Activated naive CD4-positive, alpha-beta T cell (primary cell): ENCODE results near the gene CEP70.
"Not testable (repeated sequence)": the region's sequence is repeated elsewhere in the genome, so short reads cannot be mapped to it uniquely, and the experiment has no call there.

Source experiments
- DNase-seq, 4 experiments: peaks; one replicate each; lab custom pipeline; 2025; lab: John Stamatoyannopoulos, UW

CEP70 gene

GRCh38 chr3:138593488-138594149, 441 bp downstream of the CEP70 start:
- no peak for DNase-seq

DNA sequence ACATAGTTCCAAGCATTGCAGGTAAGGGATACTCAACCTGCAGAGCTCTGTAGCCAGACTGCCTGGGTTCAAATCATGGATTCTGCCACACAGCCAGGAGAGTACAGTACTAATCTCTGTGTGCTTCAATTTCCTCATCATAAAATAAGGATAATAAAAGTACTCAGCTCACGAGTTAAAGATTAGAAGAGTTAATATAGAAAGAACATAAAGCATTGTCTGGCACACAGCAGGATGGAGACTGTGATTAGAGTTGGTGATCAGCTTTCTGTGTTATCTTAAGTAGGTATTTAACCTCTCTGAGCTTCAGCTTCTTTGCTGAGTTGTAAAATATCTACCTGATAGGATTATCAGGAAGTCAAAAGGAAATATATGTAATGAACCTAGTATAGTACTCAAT, 2.7 kb downstream of the CEP70 start:
- DNase-seq = no peak

GRCh38 chr3:138588445-138588844, 5.6 kb downstream of the CEP70 start:
- no peak for DNase-seq

DNA sequence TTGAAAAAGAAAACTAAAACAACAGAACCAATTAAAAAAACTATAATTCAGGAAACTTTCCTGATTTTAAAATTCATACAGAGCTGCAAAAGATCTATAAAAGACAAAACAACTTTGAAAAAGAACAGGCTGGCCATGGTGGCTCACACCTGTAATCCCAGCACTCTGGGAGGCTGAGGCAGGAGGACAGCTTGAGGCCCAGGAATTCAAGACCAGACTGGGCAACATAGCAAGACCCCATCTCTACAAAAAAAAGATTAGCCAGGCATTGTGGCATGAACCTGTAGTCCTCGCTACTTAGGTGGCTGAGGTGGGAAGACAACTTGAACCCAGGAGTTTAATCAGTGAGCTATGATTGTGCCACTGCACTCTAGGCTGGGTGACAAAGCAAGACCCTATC, 6.7 kb downstream of the CEP70 start:
- no peak for DNase-seq

DNA sequence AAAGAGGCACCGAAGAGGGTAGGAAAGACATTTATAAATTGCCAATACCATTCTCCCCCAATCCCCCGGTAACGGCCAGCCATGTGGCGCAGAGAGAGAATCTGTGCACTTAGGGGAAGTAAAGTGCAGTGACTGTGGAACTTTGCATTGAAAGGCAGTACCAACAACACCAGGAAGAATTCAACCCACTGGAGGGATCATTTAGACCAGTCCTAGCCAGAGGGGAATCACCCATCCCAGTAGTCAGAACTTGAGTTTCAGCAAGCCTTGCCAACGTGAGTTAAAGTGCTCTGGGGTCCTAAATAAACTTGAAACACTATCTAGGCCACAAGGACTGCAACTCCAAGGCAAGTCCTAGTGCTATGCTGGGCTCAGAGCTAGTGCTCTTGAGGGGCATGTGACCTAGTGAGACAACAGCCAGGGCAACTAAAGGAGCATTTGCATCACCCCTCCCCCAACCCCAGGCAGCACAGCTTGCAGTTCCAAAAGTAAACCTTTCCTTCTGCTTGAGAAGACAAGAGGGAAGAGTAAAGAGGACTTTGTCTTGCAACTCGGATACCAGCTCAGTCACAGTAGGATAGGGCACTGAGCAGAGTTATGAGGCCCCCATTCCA, 15.0 kb downstream of the CEP70 start:
- no peak for DNase-seq

- no peak for DNase-seq
Measured at GRCh38 chr3:138578141-138578540, 15.9 kb downstream of the CEP70 start.

DNA sequence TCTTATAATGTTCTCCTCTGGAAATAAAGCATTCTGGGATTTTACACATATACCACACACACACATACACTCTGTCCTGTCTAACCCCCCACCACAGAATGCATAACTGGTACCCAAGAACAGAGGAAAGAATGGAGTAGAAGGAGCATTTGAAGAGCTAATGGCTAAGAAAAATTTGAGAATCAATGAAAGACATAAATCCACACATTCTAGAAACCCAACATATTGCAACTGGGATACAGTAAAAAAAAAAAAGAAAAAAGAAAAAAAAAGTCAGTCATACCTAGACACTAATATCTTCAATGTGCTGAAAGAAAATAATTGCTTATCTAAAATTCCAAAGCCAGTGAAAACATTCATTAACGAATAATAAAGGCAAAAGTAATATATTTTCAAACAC, 20.9 kb downstream of the CEP70 start:
- DNase-seq = no peak

DNA sequence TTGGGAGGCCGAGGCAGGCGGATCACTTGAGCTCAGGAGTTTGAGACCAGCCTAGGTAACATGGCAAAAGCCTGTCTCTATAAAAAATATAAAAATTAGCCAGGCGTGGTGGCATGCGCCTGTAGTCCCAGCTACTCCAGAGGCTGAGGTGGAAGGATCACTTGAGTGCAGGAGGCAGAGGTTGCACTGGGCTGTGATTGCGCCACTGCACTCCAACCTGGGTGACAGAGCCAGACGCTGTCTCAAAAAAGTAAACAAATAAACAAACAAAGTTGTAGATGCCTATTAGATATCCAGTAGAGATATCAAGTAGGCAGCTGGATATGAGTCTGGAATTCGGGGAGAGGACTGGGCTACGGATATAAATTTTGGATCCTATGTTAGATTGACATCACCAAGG, 24.4 kb downstream of the CEP70 start:
- not testable (repeated sequence) for DNase-seq

DNA sequence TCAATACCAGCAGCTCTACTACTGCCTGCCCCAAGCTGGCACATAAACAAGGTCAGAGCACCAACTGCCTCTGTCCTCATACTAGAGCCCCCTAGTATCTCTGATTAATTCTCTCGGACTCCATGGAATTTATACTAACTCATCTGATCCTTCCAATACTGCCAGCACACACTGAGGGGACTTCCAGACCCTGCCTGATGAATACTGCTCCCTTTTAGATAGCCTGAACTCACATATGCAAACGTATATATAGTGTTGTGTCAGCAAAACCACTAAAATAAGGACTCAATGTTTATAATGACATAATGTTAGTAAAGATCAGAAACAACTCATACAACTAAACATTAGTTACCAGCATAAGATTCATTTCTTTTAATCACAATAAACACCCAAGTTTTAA, 25.0 kb downstream of the CEP70 start:
- DNase-seq = no peak

GRCh38 chr3:138567403-138567802, 26.7 kb downstream of the CEP70 start:
- DNase-seq = no peak

GRCh38 chr3:138566293-138566692, 27.8 kb downstream of the CEP70 start:
- DNase-seq = not testable (repeated sequence)

GRCh38 chr3:138562902-138563301, 31.2 kb downstream of the CEP70 start:
- DNase-seq = not testable (repeated sequence)

DNA sequence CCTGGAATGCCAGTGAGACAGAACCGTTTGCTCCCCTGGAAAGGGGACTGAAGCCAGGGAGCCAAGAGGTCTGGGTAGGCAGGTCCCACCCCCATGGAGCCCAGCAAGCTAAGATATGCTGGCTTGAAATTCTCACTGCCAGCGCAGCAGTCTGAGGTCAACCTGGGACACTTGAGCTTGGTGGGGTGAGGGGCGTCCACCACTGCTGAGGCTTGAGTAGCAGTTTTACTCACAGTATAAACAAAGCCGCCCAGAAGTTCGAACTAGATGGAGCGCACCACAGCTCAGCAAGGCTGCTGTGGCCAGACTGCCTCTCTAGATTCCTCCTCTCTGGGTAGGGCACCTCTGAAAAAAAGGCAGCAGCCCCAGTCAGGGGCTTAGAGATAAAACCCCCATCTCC, 33.6 kb downstream of the CEP70 start:
- no peak for DNase-seq

DNA sequence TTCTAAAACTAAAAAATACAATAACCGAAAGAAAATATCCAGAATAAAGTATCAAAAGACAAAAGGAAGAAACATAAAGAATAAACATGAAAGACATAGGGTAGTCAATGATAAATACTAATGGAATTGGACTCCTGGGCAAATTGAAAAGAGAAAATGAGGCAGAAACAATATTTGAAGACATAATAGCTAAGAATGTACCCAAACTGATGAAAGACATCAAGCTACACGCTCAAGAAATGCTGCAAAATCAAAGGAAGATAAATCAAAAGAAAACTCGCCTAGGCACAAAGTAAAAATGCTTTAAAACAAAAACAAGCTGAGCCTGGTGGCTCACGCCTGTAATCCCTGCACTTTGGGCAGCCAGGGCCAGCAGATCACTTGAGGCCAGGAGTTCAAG, 34.9 kb downstream of the CEP70 start:
- DNase-seq = no peak

DNA sequence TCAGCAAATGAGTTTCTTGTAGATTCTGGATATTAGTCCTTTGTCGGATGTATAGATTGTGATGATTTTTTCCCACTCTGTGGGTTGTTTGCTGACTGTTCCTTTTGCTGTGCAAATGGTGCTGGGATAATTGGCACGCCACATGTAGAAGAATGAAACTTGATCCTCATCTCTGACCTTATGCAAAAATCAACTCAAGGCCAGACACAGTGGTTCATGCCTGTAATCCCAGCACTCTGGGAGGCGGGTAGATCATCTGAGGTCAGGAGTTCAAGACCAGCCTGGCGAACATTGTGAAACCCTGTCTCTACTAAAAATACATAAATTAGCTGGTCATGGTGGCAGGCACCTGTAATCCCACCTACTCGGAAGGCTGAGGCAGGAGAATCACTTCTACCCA, 39.3 kb downstream of the CEP70 start:
- not testable (repeated sequence) for DNase-seq

- not testable (repeated sequence) for DNase-seq
Measured at GRCh38 chr3:138550958-138551357, 43.1 kb downstream of the CEP70 start.

DNA sequence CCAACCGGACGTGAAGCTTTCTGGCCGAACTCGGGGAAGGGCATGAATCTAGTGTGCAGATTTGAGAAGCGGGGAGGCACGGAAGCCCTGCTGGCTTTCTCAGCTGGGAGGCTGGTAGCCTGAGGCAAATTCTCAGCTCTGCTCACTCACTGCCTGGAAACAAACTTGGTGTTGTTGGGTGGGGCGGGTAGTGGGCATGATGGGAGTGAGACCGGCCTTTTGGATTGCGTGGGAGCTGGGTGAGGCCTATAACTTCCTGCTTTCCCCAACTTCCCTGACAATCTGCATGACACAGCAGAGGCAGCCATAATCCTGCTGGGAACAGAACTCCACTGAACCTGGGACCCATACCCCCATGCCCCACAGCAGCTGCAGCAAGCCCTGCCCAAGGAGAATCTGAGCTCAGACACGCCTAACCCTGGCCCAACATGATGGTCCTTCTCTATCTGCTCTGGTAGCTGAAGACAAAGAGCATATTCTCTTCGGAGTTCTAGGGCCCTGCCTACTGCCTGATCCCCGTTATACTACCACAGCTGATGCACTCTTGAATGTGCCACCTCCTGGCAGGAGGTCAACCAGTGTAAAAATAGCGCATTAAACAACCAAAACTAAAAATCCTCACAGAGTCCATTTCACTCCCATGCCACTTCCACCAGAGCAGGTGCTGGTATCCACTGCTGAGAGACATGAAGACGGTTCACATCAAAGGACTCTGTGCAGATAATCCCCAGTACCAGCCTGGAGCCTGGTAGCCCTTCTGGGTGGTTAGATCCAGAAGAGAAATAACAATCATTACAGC, 44.7 kb downstream of the CEP70 start:
- DNase-seq = no peak

GRCh38 chr3:138547342-138547975, 46.6 kb downstream of the CEP70 start:
- DNase-seq = no peak

- no peak for DNase-seq
Measured at GRCh38 chr3:138544546-138544945, 49.5 kb downstream of the CEP70 start.

DNA sequence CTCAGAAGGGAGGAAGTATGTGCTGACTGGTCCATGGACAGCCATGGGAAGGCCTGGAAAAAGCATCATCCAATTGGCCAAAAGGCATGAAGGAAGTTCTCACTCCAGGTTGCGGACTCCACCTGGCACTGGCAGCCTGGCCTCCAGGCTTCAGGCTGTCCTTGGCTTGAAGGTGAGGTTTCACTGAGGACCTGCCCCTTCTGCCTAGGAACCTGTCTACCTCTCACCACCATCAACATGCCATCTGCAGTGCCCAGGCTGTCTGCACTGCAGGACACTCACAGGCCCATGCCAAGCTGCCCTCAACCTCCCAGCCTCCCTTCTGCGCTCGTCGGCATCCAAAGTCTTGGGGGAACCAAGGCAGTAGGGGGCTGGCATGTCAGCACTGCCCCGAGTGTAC, 51.1 kb downstream of the CEP70 start:
- no peak for DNase-seq

- no peak for DNase-seq
Measured at GRCh38 chr3:138539352-138539751, 54.7 kb downstream of the CEP70 start.

DNA sequence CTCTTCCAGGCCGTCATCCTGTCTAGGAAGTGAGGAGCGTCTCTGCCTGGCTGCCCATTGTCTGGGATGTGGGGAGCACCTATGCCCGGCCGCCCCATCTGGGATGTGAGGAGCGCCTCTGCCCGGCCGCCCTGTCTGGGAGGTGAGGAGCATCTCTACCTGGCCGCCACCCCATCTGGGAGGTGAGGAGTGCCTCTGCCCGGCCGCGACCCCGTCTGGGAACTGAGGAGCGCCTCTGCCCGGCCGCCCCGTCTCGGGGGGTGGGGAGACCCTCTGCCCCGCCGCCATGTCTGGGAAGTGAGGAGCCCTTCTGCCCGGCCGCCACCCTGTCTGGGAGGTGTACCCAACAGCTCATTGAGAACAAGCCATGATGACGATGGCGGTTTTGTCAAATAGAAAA, 72.6 kb downstream of the CEP70 start:
- DNase-seq = not testable (repeated sequence)
